T-helper 1 cell (primary cell): Measurements from ENCODE around the gene NTM.

ENCODE experiments used
- DNase-seq, 5 donors: peaks; one replicate each; pipeline ENCODE4 v3.0.0-alpha.2; 2012 to 2020

NTM gene

DNA sequence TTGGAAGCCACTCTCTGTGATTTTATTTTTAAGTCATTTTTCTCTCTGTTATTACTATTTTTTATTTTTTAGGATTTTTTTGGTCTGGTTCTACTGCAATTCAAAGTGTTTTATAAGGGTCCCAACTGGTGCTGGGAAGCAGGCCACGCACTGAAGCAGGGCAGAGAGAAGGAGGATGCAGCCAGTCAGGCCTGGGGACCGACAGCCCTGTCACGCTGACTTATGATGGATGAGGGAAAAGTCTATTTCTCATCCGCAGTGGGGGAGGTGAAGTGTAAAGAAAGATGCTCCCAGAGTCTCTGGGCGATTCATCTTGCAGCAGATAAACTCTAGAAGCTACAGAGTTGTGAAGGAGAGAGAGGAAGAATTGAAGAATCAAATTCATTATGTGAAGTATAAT is 191.6 kb downstream of the NTM start:
- DNase-seq = no peak

DNA sequence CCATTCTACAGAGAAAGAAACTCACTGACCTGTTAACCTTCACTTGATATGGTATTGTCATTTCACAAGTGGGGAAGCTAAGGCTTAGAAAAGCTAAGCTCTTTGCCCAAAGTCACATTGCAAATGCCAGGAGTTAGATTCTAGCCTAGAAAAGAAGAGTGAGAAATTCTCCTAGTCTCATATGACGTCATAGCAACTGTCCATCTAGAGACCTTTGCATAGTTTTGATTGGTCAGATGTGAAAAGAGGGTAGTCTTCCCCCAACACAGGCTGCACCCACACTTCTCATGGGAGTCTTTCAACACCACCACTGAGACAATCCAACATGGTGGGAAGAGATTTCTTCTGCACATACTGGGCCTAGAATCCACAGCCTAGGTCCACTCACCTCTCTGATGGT is 197.9 kb downstream of the NTM start:
- no peak for DNase-seq

- DNase-seq = no peak
These were observed 201.2 kb downstream of the NTM start for GRCh38 chr11:131571571-131571970.

GRCh38 chr11:131572423-131572822 is 202.0 kb downstream of the NTM start:
- DNase-seq = no peak

GRCh38 chr11:131579932-131580387 is 209.5 kb downstream of the NTM start:
- no peak for DNase-seq

DNA sequence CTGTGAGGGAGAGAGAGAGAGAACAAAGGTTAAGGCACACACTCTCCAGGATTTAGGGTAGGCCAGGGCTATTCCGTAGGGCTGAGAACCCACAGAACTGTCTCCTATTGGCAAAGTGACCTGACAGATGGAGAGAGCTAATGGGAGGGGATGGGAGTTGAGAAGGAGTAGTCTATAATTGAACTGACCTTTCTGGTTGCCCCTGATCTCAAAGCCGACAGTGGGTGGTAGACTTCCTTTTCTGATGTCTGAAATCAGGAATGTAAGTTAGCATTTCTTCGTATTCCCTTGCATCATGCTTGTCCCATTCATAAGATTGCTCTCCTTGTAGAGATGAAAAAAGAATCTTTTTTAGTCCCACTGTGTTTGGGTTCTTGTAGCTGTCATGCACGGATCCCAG is 210.1 kb downstream of the NTM start:
- no peak for DNase-seq

DNA sequence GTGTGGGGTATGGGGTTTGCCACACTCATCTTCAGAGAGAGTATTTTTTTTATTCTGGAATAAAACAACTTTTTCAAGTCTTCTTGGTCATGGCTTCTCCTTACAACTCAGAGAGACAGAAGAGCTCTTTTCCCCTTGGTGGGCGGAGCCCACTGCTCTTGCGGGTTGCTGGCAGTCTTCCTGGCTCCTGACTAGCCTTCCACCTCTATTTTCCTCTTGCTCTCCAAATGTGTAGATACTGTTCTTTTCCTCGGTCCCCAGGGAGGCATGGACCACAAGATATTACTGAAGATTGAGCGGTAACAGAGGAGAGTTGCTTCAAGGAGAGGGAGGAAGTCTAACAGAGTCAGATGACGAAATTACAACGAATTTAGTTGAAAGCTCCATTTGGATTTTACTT is 210.6 kb downstream of the NTM start:
- no peak for DNase-seq

- no peak for DNase-seq
These were observed 211.7 kb downstream of the NTM start for GRCh38 chr11:131582021-131582525.

GRCh38 chr11:131583421-131583820 is 213.0 kb downstream of the NTM start:
- DNase-seq = no peak

DNA sequence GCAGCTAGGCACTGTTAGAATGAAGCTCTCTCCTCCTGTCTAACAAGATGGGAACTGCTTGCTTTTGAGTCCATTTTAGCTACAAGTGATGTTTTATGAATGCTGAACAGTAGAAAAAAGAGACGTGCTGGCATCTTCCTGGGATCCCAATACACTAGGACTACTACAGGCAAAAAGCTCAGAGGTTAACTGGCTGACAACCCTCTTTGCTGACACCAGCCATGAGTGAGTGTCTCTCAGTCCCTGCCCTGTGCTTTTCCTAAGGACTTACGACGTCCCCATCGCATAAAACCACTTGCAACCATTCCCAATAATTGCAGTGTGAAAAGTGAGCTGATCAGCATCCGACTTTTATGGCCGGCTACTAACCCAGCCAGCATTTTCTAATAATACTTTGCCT is 213.5 kb downstream of the NTM start:
- no peak for DNase-seq

DNA sequence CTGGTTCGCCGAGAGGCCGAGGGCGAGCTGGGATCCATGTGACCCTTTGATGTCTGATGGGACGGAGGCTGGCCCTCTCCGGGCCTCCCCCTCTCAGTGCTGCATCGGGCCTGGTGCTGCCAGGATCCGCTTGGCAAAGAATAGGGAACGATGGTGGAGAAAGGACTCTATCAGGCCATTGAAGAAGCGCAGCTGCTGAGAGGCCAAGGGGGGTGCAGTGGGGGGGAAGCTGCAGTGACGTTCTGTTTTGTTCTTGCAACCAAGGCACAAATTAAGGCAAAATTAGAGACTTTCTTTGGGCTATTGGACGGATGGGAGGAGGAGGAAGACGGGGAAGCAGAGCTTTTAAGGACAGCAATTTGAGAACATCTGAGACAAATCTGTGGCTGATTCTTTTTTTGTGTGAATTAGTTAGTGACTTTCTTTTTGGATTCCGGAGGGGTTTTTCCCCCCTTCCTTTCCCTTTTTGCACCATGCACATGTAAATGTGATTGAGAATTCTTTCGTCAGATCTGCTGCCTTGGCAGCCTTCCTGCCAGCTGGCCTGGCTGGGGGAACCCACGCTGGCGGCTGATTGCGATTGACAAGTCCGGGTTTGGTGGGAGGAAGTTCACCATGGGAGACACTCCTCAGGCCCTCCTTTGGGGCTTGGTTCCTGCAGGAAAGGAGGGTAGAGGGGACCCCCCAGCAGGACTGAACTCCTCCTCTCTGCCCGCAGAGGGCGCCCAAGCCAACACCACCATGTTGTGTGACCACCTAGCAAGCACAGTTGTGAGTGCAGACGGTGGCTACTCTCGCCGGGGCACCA is 214.6 kb downstream of the NTM start:
- DNase-seq = no peak

GRCh38 chr11:131588057-131588456 is 217.6 kb downstream of the NTM start:
- DNase-seq = no peak

DNA sequence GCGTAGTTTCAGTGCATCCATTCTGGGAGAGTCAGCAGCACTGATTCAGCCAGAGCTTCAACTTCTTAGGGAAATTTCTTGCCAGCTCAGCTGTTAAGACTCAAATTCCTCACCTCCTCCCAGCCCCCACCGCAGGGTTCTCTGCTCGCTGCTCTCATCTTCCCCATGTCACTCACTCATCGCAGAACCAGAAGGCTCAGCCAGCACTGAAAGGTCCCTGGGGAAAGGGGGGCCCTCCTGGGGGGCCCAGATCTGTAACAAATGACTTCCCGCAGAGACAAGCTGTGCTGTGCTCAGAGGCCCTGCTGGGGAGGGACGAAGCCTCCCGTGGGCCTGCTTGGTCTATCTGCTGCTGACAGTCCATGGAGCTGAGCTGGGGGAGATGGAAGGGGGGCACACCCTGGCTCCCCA is 220.6 kb downstream of the NTM start:
- no peak for DNase-seq

DNA sequence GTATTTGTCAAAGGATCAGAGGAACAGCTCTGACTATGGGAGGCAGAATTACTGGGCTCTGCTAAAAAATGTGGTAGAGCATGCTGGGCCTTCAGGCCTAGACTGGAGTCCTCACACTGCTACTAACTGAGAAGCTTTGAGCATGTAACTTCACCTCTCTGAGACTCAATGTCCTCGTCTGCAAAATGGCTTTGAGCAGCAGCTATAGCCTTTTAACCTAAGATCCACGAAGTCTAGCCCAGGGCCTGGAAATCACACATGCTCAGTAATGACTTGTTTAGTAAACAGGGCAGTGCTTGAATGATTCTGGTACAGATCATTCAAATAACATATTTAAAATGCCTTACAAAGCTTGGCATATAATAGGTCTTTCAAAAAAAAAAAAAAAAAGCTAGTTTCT is 221.7 kb downstream of the NTM start:
- no peak for DNase-seq

DNA sequence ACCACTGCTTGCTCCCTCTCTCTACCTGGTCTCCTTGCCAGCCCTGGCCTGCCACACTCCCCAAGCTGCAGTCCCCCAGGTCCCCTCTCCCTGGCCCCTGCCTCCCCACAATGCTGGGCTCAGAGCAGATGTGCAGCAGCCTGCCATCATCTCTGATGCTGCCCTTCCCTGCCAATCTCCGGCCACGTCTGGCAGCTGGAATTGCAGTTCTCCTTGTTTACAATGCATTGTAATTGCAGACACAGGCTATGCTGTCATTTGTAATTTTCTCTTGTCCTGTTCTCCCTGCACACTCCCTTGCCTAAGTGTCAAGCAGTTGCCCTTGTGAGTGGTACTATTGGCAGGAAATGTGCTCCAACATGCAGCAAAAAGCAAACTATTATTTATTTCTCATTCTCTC is 222.3 kb downstream of the NTM start:
- no peak for DNase-seq

- DNase-seq = no peak
These were observed 222.9 kb downstream of the NTM start for GRCh38 chr11:131593301-131593700.

DNA sequence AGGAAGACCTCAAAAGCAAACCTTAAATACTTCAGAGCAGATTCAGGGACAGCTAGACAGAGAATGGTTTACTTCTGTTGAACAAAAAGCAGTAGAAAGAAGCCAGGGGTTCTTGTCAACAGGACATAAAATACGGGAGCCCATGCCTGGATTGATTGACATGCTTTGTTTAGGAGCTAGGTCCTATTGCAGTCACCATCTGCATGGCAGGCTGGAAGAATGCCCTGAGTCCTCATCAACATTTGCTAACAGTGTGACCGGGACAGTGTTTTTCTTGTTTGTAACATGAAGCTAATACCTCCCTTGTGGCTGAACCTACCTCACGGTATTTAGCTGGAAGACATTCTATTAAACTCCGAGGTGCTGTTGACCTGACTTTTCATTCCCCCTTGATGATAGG is 225.4 kb downstream of the NTM start:
- DNase-seq = no peak

DNA sequence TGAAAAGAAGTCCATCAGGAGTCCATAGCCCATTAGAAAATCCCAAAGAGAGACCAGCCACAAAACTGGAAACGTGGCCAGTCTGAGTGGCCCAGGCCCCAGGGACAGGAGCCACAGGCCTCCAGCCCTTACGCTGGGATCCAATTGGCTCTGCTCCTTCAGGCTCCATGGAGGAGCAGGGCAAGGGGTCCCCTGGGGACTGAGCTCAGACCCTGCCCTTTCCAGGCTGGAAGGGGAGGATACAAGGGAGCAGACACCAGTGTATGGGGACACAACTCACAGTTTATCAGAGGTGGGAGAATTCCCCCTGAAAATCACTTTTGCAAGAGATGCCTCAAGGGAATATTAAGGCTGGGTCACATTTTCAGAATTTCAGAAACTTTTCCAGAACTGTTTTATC is 227.5 kb downstream of the NTM start:
- no peak for DNase-seq

DNA sequence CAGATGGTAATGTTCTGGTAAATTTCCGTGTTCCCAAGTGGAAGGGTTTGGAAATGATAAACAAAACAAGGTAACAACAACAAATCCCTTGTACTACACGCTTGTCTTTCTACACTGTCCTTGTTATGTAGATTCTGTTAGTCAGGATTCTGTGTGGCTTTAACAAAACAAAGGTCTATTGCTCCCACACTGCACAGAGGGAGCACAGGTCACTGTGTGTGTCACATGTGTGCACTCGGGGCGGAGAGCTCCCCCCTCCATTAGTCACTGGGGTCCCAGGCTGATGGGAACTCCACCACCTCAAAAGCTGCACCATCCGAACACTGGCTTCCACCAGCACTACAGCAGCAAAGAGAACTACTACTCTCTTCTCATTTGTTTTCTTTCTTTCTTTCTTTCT is 227.9 kb downstream of the NTM start:
- DNase-seq = no peak

GRCh38 chr11:131599285-131599684 is 228.9 kb downstream of the NTM start:
- DNase-seq = no peak

DNA sequence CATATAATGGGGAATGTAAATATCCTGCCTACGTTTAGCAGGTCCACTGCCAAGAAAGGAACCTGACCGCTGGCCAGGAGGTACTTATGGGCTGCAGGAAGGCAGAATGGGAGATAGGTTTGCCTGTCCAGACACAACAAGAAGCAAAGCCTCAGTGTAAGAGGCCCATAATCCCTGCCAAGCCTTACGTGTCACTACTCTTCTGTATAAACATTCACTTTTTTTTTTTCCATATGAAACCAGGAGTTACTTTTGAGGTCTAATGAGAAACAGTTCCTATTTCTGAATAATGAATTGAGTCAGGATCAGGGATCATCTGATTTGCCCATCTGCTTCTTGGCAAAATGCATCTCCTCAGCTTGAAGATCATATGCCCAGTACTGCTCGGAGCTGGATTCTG is 230.2 kb downstream of the NTM start:
- DNase-seq = no peak

DNA sequence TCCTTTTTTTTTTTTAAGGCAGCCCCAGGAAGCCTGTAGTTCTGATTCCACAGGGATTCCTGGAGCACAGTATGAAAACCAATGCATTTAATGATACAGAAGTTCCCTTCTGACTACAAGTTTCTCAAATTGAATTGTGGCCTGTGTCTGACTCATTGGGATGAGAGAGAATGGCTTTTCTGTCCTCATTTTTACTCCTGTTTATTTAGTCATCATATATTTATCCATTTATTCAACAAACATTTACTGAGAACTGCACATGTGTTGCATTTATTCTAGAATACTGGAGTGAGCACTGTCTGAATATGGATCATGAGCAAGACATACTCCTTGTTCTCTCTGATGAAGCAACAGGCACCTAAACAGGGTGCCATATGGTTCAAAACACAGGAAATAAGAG is 231.2 kb downstream of the NTM start:
- no peak for DNase-seq

DNA sequence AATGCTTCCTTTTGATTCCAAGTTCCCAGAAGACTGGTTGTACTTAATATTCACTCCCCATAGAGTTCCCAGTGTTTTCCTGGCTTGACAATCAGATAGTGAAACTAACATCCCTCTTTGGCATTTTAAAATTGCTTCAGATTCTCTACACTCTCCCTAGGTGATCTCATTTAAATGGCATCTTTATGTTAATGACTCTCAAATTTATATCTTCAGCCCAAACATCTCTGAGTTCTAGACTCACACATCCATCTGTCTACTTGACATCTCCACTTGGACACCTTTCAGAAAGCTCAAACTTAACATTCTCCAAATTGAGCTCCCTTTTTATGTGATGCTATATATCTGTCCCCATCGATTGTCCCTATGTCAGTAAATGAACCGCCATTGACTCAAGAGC is 232.0 kb downstream of the NTM start:
- no peak for DNase-seq

- no peak for DNase-seq
These were observed 236.5 kb downstream of the NTM start for GRCh38 chr11:131606811-131607335.

- no peak for DNase-seq
These were observed 238.9 kb downstream of the NTM start for GRCh38 chr11:131609337-131609736.
